ENCODE measurements around the gene SUMO2. TPM values are rescaled to one million over a fixed set of nuclear protein-coding genes. Genes with fewer than 3 reads are reported as not detected.
"Not testable (repeated sequence)": the region's sequence is repeated elsewhere in the genome, so short reads cannot be mapped to it uniquely, and the experiment has no call there.

The SUMO2 gene
- total RNA-seq, 1 donor from 2014 or later = 776 TPM

DNA sequence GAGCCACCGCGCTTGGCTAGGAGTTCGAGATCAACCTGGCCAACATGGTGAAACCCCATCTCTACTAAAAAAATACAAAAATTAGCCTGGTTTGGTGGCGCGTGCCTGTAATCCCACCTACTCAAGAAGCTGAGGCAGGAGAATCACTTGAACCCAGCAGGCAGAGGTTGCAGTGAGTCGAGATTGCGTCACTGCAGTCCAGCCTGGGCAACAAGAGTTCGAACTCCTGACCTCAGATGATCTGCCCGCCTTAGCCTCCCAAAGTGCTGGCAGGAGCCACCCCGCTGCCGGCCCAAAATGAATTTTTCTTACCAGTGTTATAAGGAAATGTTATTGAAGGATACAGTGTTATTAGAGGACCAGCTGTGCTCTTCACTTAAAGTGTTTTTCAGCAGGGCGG is 25.0 kb upstream of the SUMO2 start:
- peak overlapping the region; percentile 85 for H3K4me3 Mint-ChIP-seq
- peaks cover 13% of the 10 kb centered on the region for H3K4me1 Mint-ChIP-seq
- TF ChIP-seq, protein P1, sequence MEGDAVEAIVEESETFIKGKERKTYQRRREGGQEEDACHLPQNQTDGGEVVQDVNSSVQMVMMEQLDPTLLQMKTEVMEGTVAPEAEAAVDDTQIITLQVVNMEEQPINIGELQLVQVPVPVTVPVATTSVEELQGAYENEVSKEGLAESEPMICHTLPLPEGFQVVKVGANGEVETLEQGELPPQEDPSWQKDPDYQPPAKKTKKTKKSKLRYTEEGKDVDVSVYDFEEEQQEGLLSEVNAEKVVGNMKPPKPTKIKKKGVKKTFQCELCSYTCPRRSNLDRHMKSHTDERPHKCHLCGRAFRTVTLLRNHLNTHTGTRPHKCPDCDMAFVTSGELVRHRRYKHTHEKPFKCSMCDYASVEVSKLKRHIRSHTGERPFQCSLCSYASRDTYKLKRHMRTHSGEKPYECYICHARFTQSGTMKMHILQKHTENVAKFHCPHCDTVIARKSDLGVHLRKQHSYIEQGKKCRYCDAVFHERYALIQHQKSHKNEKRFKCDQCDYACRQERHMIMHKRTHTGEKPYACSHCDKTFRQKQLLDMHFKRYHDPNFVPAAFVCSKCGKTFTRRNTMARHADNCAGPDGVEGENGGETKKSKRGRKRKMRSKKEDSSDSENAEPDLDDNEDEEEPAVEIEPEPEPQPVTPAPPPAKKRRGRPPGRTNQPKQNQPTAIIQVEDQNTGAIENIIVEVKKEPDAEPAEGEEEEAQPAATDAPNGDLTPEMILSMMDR (conservative IDR thresholded peaks at IDR 0.05) = no peak
- DNase-seq (ENCODE audit: low read depth, low spot score) = no peak
- H3K9me3 Mint-ChIP-seq = no peaks in the 10 kb centered on the region
- no peaks in the 10 kb centered on the region for H3K27me3 Mint-ChIP-seq (ENCODE audit: low read depth)
- peaks cover 6% of the 10 kb centered on the region for H3K36me3 Mint-ChIP-seq (ENCODE audit: low read depth)
- no peak overlapping the region for H3K27ac Mint-ChIP-seq (ENCODE audit: unreplicated experiment)

DNA sequence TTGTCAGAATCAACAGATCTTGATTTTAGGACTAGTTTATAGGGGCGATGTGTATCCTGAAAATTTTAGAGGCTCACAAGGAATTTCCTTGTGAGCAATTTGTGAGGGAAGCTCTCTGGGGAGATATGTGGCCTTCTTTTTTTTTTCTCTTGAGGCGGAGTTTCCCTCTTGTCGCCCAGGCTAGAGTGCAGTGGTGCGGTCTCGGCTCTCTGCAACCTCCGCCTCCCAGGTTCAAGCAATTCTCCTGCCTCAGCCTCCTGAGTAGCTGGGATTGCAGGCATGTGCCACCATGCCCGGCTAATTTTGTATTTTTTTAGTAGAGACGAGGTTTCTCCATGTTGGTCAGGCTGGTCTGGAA is 24.3 kb upstream of the SUMO2 start:
- Mint-ChIP-seq H3K4me1 (peaks cover 13% of the 10 kb centered on the region), H3K27ac (ENCODE audit: unreplicated experiment) (peak overlapping the region; percentile 35), H3K4me3 (peak overlapping the region; percentile 97)
- DNase-seq (ENCODE audit: low read depth, low spot score); H3K27me3 Mint-ChIP-seq (ENCODE audit: low read depth); H3K36me3 Mint-ChIP-seq (ENCODE audit: low read depth); H3K9me3 Mint-ChIP-seq: not testable (repeated sequence)

DNA sequence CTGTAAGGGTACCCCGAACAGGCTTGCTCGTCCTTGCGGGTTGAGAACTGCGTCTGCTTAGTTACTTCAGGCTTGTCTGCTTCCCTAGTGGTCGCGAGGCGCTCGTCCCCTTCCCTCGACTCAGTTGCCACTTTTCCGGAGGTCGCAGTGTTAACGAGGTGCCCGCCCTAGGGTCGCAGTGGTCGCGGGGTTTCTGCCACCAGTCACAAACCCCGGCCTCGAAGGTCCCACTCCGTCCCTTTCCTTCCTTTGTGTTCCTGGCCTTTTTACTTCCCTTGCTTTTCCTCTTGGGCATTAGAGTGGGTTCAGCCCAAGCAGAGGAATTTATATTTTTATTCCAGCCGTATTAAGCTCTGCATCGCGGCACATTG is 23.0 kb upstream of the SUMO2 start:
- Mint-ChIP-seq H3K4me3 (peak overlapping the region; percentile 97), H3K9me3 (no peaks in the 10 kb centered on the region), H3K4me1 (peaks cover 18% of the 10 kb centered on the region), H3K36me3 (ENCODE audit: low read depth) (peaks cover 3% of the 10 kb centered on the region), H3K27me3 (ENCODE audit: low read depth) (no peaks in the 10 kb centered on the region), H3K27ac (ENCODE audit: unreplicated experiment) (peak overlapping the region; percentile 100)
- no peak for DNase-seq (ENCODE audit: low read depth, low spot score)
- TF ChIP-seq, protein P1 (conservative IDR thresholded peaks at IDR 0.05) = peak; percentile 36

DNA sequence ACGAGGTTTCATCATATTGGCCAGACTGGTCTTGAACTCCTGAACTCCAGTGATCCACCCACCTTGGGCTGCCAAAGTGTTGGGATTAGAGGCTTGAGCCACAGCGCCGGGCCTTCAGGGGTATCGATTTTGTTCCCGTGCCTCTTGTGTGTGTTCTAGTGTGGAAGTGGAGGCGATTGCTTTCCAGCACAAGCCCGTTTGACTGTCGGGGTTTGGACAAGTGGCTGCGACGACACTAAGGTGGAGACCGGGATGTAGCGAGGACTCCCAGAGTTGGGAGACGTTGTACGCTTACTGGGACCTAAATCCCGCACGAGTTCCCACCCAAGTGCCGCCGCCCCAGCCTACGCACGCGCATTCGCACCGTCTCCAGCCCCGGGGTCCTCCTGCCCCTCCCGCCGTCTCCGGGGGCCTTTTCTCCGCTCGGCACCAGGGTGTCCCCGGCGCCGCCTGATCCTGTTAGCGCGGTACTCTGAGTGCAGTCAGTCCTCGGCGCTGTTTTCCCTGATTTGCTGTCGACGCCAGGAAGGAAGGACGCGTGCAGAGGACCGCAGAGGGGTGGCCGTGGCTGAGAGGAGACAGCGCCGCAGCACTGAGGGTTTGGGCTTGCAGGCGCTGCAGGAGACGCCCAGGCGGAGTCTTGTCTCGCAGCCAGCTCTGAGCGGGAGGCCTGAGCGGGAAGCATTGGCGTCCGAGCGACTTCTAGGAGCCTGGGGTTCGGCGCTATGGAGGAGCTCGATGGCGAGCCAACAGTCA is 22.5 kb upstream of the SUMO2 start, which contains the start of gene NUP85:
Gene NUP85 (plus strand): TSS at position 643 of the 756 bp plus-strand sequence. CDS start 83 bp downstream, at position 726.
- TF ChIP-seq, protein P1 (conservative IDR thresholded peaks at IDR 0.05) = no peak
- Mint-ChIP-seq H3K4me1 (peaks cover 18% of the 10 kb centered on the region), H3K27me3 (ENCODE audit: low read depth) (no peaks in the 10 kb centered on the region), H3K9me3 (no peaks in the 10 kb centered on the region), H3K27ac (ENCODE audit: unreplicated experiment) (peak within 1 kb of the TSS; percentile 100), H3K36me3 (ENCODE audit: low read depth) (peaks cover 3% of the 10 kb centered on the region), H3K4me3 (peak within 1 kb of the TSS; percentile 97)
- DNase-seq (ENCODE audit: low read depth, low spot score) = peak; percentile 95

GRCh38 chr17:75199886-75200618 is 17.3 kb upstream of the SUMO2 start:
- no peaks in the 10 kb centered on the region for H3K9me3 Mint-ChIP-seq
- no peak for DNase-seq (ENCODE audit: low read depth, low spot score)
- H3K27ac Mint-ChIP-seq (ENCODE audit: unreplicated experiment) = no peak overlapping the region
- no peak overlapping the region for H3K4me3 Mint-ChIP-seq
- TF ChIP-seq, protein P1 (conservative IDR thresholded peaks at IDR 0.05) = no peak
- H3K4me1 Mint-ChIP-seq = peaks cover 5% of the 10 kb centered on the region
- no peaks in the 10 kb centered on the region for H3K27me3 Mint-ChIP-seq (ENCODE audit: low read depth)
- H3K36me3 Mint-ChIP-seq (ENCODE audit: low read depth) = no peaks in the 10 kb centered on the region

DNA sequence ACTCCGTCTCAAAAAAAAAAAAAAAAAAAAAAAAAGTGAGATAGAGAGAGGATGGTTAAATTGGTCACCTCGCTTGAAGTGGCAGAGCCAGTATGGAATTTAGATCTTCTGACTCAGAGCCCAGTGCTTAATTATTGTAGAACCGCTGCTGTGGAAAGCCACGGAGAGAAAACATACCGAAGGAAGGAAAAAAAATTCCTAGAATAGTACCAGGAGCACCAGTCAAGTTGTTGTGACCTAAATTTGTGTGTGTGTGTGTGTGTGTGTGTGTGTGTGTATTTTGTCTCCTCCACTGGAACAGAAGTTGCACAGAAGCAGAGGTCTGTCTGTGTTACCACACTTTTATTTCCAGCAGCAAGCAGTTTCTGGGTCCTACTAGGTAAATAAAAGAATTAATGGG is 12.1 kb upstream of the SUMO2 start:
- Mint-ChIP-seq H3K4me3 (no peak overlapping the region), H3K27me3 (ENCODE audit: low read depth) (no peaks in the 10 kb centered on the region), H3K27ac (ENCODE audit: unreplicated experiment) (no peak overlapping the region), H3K36me3 (ENCODE audit: low read depth) (no peaks in the 10 kb centered on the region), H3K9me3 (no peaks in the 10 kb centered on the region), H3K4me1 (no peaks in the 10 kb centered on the region)
- TF ChIP-seq, protein P1 (conservative IDR thresholded peaks at IDR 0.05) = no peak
- DNase-seq (ENCODE audit: low read depth, low spot score) = no peak
